Activated CD4-positive, CD25-positive, alpha-beta regulatory T cell treated with anti-CD3 and anti-CD28 coated beads, Interleukin-2, amount 50 U/mL, for 24 hours (primary cell): ENCODE measurements around the gene SPATA13.

Experiments
- ATAC-seq, 2 donors: fragments of 150-1000 bp; cut with Tn5 transposase; one replicate each; pipeline ENCODE4 v1.10.0; 2021; ENCODE audit warnings: mild to moderate bottlenecking in 1 of 2, moderate library complexity in 1 of 2

SPATA13 gene

DNA sequence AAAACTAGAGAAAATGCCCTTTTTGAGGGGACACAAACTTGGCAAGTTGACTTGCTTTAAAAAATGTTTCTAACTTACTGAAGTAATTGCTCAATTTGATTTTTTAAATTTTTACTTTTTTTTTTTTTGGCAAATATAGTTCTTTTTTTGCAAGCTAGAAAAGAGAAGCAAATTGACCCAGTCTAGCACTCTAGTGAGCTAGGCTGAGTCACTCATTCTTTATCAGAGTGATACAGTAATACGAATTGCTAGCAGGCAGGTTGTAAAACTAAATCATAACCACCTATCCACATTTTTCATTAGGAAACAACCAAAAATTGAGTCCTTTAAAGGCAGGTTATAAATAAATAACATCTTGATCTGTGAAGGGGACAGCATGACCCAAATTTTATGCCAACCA, 97.0 kb downstream of the SPATA13 start:
- ATAC-seq, result peak in 1 of 2 donors; percentile 34

DNA sequence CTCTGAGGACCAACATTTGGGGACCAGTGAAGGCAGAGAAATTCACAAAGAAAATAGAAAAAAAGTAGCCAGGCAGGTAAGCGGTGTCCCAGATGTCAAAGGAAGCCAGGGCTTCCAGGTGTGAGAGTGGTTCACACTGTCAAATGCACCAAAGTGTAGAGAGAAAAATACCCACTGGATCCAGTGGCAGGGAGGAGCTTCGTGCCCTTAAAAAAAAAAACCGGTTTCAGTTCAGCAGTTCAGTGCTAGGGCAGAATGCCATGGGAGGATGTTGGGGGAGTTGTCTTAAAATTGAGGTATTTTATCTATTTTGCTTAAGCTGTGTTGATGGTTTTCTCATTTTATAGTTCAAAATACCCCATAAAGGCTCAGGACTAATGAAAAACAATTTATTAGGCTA, 101.0 kb downstream of the SPATA13 start:
- ATAC-seq, result no peak

DNA sequence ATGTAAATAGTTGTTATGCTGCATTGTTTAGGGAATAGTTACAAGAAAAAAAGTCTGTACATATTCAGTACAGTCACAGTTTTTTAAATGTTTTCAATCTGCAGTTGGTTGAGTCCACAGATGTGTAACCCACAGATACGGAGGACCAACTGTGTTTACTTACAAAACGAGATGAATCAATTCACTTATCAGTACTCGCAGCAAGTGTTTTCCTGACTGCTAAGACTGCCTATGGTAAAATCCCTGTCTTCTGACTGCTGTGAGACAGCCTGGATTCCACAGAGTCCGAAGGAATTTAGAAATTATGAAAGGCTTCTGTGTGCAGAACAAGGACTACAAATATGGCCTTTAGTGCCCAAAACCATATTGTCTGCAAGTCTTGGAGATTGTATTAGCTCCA, 103.1 kb downstream of the SPATA13 start:
- ATAC-seq, result no peak

DNA sequence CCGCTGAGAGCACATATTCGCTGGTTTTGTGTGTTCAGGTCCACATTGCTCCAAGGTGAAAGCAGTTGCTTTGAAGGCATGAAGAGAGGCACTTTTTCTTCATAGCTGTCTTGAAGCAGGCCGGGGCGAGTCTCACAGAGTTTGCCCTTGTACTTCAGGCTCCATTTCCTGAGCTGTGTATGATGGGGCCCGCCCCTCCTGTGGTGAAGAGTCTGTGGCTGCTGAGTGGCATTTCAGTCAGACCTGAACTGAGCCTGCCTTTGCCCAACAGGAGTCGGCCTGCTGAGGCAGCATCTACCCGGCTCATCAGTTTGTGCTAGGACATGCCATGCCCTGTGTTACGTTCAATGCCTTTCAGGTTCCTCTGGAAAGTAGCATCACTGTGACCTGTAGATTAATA, 104.5 kb downstream of the SPATA13 start:
- peak; percentile 98 to 99 for ATAC-seq

DNA sequence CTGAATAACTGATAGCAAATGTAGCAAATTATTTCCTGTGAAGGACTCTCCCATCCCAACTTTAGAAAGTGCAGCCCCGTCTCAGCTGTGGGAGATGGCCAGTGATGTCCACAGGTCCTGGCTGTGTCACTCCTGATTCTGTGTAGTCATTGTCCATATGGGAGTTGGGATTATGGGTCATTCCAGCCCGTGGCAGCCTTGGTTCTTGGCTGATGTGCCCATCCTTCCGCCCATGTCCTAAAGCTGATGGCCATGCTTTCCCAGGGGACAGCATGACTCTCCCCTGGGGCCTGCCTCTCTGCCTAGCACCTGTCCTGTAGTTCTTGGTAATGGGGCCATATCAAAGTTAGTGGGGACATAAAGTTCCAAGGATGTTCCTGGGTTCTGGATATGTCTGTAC, 104.9 kb downstream of the SPATA13 start:
- no peak for ATAC-seq

DNA sequence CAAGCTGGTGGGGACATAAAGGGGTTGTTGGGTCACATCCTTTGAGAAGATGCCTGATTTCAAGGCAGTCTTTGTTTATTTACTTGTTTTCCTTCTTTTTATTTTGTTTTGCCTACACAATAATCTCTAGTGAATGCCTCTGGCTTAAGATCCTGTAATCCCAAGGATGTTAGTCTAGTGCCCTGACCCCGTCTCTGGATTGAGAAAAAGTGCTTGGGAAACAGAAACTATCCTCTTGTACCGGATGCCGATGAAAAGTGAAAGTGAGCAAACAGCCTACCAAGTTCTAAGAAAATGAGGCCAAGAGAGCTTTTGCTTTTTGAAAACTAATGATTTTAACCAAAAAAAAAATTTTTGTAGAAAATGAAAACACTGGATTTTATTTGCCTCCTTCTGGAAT, 106.8 kb downstream of the SPATA13 start:
- ATAC-seq, result no peak

DNA sequence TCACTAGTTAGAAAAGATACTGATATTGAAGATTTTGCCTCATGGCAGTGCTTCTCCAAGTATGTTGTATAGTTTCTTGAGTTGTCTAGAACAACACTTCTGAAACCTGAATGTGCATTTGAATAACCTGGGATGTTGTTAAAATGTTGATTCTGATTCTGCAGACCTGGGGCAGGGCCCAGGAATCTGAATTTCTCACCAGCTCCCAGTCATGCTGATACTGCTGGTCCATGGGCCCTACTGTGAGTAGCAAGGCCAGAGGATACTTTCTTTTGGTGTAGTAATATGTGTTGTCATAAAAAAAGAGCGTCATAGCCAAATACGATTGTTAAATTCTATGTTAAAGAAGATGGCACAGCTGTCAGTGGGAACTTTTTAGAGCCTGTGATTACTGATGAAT, 107.3 kb downstream of the SPATA13 start:
- ATAC-seq, result no peak

DNA sequence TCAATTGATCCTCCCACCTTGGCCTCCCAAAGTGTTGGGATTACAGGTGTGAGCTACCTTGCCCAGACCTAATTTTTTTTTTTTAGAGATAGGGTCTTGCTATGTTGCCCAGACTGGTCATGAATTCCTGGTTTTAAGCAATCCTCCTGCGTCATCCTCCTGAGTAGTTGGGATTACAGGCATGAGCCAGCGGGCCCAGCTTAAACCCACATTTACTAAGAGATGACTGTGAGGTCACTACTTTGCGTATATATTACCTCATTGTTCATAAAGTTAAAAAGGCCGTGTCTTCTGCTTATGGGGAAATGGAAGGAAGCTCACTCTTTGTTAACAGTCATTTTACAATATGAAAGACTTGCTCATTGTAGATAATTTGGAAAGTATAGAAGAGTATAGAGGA, 109.3 kb downstream of the SPATA13 start:
- ATAC-seq, result no peak

DNA sequence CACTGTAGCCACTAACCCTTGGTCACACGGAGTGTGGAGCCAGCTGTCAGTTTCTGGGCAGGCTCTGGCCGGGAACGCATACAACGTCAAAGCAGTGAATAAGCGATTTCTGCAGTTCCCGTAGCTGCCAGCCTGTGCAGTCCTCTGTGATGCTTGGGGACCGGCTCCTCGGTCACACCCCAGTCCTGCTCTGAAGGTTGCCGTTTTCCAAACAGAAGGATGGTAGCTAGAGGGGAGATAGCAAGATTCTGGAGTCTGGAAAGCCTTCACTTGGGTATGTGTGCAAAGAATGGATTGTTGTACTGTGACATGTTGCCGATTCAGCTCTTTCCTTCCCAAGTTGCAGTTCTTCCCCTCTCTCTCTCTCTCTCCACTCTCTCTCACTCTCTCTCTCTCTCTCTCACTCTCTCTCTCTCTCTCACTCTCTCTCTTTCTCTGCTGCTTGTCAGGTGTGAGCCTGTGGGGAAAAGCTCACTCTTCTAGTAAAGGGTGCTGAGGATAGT, 110.2 kb downstream of the SPATA13 start:
- ATAC-seq, result peak; percentile 25 to 30

DNA sequence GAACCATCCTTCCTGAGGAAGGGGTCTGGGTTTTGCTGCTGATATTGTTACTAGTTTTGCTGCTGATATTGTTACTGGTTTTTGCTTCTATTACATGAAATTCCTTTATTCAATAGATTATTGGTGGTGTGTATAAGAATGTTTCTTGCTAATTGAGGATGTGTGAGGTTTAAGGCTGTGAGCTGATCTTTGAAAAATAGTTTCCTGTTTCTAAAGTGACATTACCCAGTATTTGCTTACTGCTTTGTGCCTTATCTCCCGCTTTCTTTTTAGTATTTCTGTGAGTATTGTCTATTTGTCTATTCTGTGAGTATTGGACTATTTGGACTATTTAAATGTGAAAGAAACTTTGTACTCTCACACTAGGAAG, 110.7 kb downstream of the SPATA13 start:
- ATAC-seq, result no peak

DNA sequence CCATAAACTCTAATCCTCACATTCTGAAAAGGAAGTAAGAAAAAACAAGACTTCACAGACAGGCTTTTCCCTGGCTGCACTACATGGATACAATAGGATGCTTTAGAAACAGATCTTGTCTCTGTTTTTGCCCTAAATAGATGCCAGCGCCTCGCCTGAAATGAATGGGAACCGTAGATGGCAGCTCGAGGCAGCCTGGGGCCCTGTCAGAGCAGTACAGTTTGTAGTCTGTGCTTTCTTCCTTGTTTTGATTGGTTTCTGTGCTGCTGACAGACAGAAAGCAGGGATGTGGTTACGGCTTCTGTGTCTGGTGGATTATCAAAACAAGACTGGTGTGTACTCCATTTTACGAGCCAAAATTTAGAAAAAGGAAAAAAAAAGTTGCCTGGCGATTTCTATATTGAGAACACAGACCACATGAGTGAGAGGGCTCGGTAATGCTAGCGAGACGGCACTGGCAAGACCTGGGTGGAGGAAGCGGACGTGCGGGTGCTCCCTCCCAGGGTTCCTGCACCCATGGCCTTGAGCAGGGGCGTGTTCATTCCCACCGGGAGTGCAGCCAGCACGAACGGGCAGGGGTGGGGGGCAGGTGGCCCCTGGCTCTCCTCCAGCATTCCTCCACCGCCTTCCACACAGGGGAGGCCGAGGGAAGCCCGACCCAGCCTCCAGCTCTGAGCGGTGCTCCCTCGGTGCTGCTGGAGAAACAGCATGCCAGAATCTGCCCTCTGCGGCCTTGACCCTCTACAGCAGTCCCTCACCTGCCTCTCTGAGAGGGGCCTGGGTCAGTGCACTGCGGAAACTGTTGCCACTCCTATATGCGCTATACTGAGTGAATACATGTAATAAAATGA, 111.3 kb downstream of the SPATA13 start:
- peak; percentile 55 to 67 for ATAC-seq

DNA sequence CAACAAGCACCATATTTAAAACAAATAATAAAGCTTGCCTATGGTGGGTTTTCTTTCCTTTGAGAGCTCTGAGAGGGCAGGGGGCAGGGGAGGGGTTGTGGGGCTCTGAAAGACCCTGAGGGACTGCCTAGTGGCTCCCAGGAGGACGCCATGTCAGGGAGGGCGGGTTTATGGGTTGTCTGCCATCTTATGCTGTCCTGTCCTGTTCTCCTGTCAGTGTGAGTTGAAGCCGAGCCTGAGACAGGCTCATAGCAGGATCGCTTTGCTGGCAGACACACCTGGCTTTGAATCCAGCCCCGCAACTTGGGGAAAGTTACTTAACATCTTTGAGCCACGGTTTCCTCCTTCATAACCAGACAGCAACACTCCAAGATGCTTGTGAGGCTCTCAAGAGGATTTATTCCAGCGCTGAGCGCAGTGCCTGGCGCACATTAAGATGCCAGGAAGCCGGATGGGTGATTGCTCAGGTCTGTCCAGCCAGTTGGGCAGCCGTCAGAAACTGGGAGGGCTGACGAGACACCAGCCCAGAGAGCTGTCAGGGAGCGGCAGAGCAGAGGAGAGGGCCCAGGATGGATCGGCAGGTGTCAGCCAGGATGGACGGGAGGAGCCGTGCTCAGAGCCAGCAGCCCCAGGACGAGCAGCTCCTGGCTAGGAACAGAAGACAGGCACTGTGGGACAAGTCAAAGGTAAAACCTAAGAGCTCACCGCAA, 112.1 kb downstream of the SPATA13 start:
- no peak for ATAC-seq

DNA sequence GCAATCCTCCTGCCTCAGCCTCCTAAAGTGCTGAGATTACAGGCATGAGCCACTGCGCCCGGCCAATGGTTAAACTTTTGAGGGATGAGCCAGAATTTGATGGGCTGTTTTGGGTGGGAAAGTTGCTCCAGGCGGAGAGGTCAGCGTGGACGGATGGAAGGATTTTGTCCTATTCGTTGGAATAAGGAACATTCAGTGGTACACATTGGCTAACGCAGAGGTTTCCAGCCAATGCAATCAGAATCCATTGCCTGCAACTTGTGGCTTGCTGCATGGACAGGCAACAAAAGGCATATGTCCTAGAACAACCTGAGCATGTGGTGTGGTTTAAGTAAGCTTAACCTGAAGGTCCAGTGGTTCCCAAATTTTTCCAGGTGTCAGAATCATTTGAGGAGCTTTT, 113.4 kb downstream of the SPATA13 start:
- no peak for ATAC-seq

DNA sequence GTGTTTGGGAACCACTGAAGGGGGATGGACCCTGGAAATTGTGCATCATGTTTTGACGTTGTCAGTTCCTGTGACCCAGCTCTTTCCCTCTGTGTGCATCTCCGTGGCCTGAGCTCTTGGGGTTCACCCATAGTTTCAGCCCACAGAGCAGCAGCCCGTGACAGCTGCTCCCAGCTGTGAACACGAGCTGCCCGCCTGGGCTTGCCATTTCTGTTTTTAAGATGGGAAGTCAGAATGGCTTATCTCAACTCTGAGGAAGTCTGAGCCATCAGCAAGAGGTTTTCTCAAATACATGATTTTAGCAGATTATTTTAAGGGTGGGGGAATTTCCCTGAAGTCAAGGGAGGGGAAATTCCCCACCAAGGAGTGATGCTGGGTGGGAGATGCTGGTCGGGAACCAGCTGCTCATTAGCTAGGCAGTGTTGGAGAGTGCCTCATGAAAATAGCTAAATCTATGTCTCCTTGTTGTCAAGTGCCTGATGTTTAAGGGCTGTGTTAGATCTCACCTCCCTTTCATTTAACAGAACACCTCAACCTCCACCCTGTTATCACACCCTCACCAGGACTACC, 114.0 kb downstream of the SPATA13 start:
- ATAC-seq, result peak; percentile 78 to 81

DNA sequence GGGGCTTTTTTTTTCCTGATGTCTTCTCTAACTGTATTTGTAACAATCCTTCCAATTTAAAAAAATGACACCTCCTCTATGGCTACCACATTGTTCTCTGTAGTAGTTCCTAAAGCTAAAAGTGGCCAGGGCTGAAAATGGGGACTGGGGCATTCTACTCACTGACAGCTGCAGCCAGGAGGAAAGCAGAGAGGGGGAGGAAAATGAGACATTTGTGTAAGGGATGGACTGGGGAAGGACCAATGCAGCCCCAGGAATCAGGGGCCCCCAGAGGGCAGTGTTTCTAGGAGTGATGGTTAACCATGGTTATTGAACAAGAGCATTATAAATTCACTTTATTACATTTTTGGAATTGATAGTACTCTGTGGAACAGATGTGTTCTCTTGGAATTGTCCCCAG, 114.5 kb downstream of the SPATA13 start:
- ATAC-seq, result no peak

DNA sequence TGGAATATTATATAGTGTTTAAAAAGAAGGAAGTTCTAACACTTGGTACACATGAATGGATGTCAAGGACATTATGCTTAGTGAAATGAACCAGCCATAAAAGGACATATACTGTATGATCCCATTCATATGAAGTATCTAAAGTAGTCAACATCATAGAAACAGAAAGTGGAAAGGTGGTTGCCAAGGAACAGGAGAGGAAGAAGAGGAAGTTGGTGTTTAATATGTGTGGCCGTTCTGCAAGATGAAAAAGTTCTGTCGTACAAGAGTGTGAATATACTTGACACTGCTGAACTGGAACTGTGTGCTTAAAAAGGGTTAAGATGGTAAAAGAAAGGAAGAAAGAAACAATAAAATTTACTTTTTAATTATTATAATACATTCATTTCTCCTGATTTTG, 115.8 kb downstream of the SPATA13 start:
- no peak for ATAC-seq

DNA sequence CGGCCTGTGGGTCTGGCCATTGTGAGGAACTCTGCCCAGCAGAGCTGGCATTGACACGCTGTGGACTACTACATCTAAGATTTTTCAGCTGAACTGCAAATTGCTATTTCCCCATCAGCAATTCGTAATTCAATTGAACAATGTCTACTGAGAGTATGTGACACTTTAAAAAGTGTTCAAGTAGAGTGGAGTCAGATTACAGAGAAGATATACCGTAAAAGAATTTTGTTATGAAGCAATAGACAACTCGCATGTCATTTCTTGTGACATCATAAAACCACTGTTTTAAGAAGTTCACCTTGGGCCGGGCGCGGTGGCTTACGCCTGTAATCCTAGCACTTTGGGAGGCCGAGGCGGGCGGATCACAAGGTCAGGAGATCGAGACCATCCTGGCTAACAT, 116.3 kb downstream of the SPATA13 start:
- ATAC-seq, result no peak

DNA sequence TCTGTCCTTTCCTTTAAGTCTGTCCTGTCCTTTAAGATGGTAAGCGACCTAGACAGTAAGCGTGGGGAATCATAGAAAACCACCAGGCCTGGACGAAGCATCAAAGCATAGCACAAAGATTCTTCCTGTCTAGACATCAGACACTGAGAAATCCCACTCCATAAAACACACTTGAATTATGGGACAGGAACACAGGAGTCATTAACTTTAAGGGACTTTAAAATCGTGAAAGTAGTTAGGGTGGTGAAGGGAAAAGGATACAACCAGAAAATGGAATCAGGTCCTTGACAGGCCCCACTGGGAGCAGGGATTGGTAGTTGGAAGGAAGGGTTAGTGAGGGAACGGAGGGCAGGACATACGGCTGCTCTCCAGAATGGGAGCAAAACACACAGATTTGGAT, 117.2 kb downstream of the SPATA13 start:
- no peak for ATAC-seq

DNA sequence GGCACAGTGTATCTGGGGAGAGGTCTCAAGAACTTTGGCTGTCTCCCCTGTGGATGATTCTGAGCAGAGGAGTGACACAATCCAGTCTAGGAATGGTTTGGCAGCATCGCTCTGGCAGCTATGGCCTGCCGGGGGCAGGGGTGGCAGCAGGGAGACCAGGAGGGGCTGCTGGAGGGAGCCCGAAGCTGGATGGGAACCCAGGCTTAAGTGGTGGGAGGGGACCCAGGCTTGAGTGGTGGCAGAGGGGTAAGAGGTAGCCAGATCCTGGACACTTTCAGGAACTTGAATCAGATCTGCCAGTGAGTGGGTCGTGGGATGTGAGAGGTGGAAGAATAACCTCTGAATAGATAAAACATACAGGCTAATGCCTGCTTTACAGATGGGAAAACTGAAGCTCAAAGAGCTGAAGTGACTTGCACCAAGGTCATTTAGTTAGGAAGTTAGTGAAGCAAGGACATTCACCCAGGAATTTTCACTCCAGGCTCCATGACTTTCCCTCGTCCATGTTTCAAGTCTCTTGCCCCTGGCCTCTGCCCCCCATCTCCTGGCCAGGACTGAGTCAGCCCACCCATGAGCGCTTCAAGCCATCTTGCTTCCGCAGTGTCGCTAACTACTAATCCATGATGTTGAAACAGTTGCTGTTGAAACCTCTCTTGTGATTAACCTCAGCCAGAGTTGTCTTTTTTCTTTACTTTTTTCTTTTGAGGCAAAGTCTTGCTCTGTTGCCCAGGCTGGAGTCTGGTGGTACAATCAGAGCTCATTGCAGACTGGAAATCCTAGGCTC, 119.0 kb downstream of the SPATA13 start:
- no peak for ATAC-seq

DNA sequence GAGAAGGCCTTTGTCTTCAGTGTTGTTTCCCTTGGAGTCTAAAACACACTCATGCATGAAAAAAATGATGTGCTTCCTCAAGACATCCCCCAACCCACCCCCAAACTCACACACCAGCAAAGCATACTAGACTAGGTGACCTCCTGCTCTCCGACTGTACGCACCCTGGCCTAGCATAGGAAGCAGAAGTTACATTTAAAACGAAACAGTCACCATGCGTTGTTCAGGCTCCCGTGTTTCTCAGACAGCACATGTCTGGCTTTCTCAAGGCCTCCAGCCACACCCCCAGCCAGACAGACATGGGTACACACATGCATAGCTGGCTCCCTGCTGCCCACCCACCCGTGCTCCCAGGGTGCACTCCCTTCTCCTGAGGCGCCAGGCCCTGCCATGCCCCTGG, 120.2 kb downstream of the SPATA13 start:
- ATAC-seq, result no peak

DNA sequence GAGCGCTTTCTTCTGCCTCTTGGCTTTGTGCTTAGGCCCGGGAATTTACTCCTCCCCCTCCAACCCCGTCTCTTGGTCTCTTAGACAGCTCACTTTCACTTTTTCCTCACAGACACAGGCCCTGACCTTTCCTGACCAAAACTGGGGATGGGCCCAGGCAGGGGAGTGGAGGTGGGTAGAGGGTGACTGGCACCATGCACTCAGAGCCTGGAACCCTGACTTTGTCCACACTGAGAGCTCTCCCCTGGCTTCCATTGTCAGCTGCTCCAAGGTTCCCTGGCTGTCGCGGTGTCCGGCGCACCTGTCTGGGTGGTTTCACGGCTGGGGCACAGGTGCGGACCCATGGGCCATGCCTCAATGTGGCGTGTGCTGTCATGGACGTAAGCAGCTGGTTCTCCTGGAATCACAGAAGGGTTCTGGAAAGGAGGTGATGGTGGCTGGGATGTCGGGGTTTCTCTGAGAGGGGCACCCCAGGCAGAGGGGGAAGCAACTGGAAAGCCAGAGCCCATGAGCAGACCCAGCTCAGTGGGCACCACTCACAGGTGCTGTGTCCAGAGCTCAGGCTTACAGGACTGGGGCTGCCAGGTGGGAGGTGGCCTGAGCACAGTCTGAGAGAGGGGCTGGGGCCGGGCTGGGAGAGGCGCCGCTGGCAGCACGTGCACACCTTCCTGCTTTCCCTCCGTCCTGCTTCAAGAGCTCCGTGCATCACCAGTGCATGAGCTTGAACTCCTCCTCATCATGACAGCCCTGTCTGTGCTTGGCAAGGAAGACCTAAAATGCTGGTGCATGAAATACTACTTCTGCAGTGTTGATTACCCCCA, 120.9 kb downstream of the SPATA13 start:
- ATAC-seq, result no peak

DNA sequence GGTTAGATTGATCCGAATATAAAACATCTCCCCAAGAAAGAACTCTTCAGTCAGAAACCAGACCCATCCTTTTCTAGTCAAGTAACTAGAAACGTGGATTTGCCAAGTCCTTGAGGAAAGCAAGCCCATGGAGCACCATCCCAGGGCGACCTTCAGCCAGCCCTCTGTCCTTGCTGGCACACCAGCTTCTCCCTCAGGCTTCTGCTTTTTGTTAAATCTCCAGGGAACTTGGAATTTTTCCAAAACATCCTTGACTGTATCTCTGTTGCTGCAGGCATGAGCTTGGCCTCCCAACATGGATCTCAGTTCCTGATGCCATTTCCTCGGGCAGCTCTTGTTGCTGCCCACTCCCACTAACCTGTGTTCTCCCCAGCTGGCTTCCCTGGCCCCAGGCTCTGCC, 121.7 kb downstream of the SPATA13 start:
- no peak for ATAC-seq
